K562 (cell line): ENCODE results near the gene ZNF787. TPM values are rescaled to one million over a fixed set of nuclear protein-coding genes. Genes with fewer than 3 reads are reported as not detected.

Experiments used
- polyA plus RNA-seq, 8 experiments: library from polyadenylated mRNA; depleted of rRNA in 4 of 8; stranded (reverse) in 5 of 8; unstranded in 3 of 8; fragments of >200 nt; fragmentation: Nextera tagmentation in 2 of 8; fragmentation: Illumina TruSeq in 1 of 8; extraction: Ambion mirVana in 2 of 8; extraction: Trizol in 1 of 8; gene quantifications; 2 replicates each; pipeline versions ENCODE4 v1.2.1 to v1.2.3, GENCODE V29; 2011 to 2014; ENCODE audit warnings: inconsistent platforms in 1 of 8, missing spikeins in 1 of 8
- total RNA-seq, 7 experiments: library from RNA; depleted of rRNA in 6 of 7; stranded (reverse); fragments of >200 nt in 6 of 7; fragmentation: Illumina TruSeq in 2 of 7; extraction: Trizol in 2 of 7; gene quantifications; 2 replicates each; pipeline versions ENCODE4 v1.2.1 to v1.2.3, GENCODE V29; 2011 to 2021; ENCODE audit warnings: low replicate concordance in 1 of 7
- TF ChIP-seq, protein P1 (sequence below): fragments of 450-650 bp; IDR thresholded peaks from 2 replicates; pipeline ENCODE4 v1.6.1; 2016; ENCODE audit warnings: mild to moderate bottlenecking, moderate library complexity

ZNF787 gene
- total and polyA plus RNA-seq, 9 of the 15 experiments (the other 6 are each of a cell fraction or from before 2014, with no cell fraction given) = 0.45 to 77.6 (median 7.3) TPM

- TF ChIP-seq, protein P1, sequence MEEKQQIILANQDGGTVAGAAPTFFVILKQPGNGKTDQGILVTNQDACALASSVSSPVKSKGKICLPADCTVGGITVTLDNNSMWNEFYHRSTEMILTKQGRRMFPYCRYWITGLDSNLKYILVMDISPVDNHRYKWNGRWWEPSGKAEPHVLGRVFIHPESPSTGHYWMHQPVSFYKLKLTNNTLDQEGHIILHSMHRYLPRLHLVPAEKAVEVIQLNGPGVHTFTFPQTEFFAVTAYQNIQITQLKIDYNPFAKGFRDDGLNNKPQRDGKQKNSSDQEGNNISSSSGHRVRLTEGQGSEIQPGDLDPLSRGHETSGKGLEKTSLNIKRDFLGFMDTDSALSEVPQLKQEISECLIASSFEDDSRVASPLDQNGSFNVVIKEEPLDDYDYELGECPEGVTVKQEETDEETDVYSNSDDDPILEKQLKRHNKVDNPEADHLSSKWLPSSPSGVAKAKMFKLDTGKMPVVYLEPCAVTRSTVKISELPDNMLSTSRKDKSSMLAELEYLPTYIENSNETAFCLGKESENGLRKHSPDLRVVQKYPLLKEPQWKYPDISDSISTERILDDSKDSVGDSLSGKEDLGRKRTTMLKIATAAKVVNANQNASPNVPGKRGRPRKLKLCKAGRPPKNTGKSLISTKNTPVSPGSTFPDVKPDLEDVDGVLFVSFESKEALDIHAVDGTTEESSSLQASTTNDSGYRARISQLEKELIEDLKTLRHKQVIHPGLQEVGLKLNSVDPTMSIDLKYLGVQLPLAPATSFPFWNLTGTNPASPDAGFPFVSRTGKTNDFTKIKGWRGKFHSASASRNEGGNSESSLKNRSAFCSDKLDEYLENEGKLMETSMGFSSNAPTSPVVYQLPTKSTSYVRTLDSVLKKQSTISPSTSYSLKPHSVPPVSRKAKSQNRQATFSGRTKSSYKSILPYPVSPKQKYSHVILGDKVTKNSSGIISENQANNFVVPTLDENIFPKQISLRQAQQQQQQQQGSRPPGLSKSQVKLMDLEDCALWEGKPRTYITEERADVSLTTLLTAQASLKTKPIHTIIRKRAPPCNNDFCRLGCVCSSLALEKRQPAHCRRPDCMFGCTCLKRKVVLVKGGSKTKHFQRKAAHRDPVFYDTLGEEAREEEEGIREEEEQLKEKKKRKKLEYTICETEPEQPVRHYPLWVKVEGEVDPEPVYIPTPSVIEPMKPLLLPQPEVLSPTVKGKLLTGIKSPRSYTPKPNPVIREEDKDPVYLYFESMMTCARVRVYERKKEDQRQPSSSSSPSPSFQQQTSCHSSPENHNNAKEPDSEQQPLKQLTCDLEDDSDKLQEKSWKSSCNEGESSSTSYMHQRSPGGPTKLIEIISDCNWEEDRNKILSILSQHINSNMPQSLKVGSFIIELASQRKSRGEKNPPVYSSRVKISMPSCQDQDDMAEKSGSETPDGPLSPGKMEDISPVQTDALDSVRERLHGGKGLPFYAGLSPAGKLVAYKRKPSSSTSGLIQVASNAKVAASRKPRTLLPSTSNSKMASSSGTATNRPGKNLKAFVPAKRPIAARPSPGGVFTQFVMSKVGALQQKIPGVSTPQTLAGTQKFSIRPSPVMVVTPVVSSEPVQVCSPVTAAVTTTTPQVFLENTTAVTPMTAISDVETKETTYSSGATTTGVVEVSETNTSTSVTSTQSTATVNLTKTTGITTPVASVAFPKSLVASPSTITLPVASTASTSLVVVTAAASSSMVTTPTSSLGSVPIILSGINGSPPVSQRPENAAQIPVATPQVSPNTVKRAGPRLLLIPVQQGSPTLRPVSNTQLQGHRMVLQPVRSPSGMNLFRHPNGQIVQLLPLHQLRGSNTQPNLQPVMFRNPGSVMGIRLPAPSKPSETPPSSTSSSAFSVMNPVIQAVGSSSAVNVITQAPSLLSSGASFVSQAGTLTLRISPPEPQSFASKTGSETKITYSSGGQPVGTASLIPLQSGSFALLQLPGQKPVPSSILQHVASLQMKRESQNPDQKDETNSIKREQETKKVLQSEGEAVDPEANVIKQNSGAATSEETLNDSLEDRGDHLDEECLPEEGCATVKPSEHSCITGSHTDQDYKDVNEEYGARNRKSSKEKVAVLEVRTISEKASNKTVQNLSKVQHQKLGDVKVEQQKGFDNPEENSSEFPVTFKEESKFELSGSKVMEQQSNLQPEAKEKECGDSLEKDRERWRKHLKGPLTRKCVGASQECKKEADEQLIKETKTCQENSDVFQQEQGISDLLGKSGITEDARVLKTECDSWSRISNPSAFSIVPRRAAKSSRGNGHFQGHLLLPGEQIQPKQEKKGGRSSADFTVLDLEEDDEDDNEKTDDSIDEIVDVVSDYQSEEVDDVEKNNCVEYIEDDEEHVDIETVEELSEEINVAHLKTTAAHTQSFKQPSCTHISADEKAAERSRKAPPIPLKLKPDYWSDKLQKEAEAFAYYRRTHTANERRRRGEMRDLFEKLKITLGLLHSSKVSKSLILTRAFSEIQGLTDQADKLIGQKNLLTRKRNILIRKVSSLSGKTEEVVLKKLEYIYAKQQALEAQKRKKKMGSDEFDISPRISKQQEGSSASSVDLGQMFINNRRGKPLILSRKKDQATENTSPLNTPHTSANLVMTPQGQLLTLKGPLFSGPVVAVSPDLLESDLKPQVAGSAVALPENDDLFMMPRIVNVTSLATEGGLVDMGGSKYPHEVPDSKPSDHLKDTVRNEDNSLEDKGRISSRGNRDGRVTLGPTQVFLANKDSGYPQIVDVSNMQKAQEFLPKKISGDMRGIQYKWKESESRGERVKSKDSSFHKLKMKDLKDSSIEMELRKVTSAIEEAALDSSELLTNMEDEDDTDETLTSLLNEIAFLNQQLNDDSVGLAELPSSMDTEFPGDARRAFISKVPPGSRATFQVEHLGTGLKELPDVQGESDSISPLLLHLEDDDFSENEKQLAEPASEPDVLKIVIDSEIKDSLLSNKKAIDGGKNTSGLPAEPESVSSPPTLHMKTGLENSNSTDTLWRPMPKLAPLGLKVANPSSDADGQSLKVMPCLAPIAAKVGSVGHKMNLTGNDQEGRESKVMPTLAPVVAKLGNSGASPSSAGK = peak; percentile 91
Measured at GRCh38 chr19:56139847-56140582, 18.9 kb upstream of the ZNF787 start (continued).
